NCI-H446 (cell line): Measurements from ENCODE around the gene SGIP1.
"Not testable (repeated sequence)": the region's sequence is repeated elsewhere in the genome, so short reads cannot be mapped to it uniquely, and the experiment has no call there.

ENCODE experiments used
- DNase-seq, 2 experiments: peaks; one replicate each; lab custom pipeline; 2025; lab: John Stamatoyannopoulos, UW

SGIP1 gene

GRCh38 chr1:66729523-66729922 is 195.6 kb downstream of the SGIP1 start:
- no peak for DNase-seq

- DNase-seq = no peak
Observed at GRCh38 chr1:66730462-66730861, 196.5 kb downstream of the SGIP1 start.

- DNase-seq = no peak
Observed at GRCh38 chr1:66731170-66731865, 197.4 kb downstream of the SGIP1 start.

- no peak for DNase-seq
Observed at GRCh38 chr1:66732407-66733166, 198.6 kb downstream of the SGIP1 start.

- peak in 1 of 2 experiments; percentile 9 for DNase-seq
Observed at GRCh38 chr1:66733348-66734017, 199.5 kb downstream of the SGIP1 start.

- DNase-seq = not testable (repeated sequence)
Observed at GRCh38 chr1:66734531-66734930, 200.6 kb downstream of the SGIP1 start.

- no peak for DNase-seq
Observed at GRCh38 chr1:66737836-66738235, 203.9 kb downstream of the SGIP1 start.

GRCh38 chr1:66739401-66740157 is 205.6 kb downstream of the SGIP1 start:
- no peak for DNase-seq

GRCh38 chr1:66745451-66745850 is 211.5 kb downstream of the SGIP1 start:
- no peak for DNase-seq

GRCh38 chr1:66747501-66747900 is 213.5 kb downstream of the SGIP1 start:
- DNase-seq = no peak

- no peak for DNase-seq
Observed at GRCh38 chr1:66750577-66750976, 216.6 kb downstream of the SGIP1 start.

- DNase-seq = no peak
Observed at GRCh38 chr1:66751160-66751559, 217.2 kb downstream of the SGIP1 start.

GRCh38 chr1:66752000-66752592 is 218.1 kb downstream of the SGIP1 start, which contains the start of gene DYNLT5:
Gene DYNLT5 (plus strand): TSS chr1:66752459. CDS start chr1:66754659, 2,200 bp downstream.
- no peak for DNase-seq

GRCh38 chr1:66752671-66753371 is 218.9 kb downstream of the SGIP1 start:
- DNase-seq = no peak

GRCh38 chr1:66757722-66758240 is 223.8 kb downstream of the SGIP1 start:
- DNase-seq = no peak

GRCh38 chr1:66758241-66758755 is 224.3 kb downstream of the SGIP1 start:
- peak in 1 of 2 experiments; percentile 11 for DNase-seq

- no peak for DNase-seq
Observed at GRCh38 chr1:66760506-66760905, 226.6 kb downstream of the SGIP1 start.

GRCh38 chr1:66761221-66761620 is 227.3 kb downstream of the SGIP1 start:
- no peak for DNase-seq

- DNase-seq = peak; percentile 26 to 56
Observed at GRCh38 chr1:66764994-66765578, 231.1 kb downstream of the SGIP1 start.

- no peak for DNase-seq
Observed at GRCh38 chr1:66767626-66768025, 233.7 kb downstream of the SGIP1 start.
